ENCODE data around the gene ZIC4.

DNA sequence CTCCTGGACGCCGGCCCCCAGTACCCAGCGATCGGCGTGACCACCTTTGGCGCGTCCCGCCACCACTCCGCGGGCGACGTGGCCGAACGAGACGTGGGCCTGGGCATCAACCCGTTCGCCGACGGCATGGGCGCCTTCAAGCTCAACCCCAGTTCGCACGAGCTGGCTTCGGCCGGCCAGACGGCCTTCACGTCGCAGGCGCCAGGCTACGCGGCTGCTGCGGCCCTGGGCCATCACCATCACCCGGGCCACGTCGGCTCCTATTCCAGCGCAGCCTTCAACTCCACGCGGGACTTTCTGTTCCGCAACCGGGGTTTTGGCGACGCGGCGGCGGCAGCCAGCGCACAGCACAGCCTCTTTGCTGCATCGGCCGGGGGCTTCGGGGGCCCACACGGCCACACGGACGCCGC lies 3.8 kb upstream of the ZIC4 start:
- TF ChIP-seq, protein P1, sequence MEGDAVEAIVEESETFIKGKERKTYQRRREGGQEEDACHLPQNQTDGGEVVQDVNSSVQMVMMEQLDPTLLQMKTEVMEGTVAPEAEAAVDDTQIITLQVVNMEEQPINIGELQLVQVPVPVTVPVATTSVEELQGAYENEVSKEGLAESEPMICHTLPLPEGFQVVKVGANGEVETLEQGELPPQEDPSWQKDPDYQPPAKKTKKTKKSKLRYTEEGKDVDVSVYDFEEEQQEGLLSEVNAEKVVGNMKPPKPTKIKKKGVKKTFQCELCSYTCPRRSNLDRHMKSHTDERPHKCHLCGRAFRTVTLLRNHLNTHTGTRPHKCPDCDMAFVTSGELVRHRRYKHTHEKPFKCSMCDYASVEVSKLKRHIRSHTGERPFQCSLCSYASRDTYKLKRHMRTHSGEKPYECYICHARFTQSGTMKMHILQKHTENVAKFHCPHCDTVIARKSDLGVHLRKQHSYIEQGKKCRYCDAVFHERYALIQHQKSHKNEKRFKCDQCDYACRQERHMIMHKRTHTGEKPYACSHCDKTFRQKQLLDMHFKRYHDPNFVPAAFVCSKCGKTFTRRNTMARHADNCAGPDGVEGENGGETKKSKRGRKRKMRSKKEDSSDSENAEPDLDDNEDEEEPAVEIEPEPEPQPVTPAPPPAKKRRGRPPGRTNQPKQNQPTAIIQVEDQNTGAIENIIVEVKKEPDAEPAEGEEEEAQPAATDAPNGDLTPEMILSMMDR (IDR thresholded peaks at IDR 0.05) = no peak
- no peak for TF ChIP-seq EP300 (IDR thresholded peaks at IDR 0.05)

All from tibial nerve (tissue), 4 donors.